Adipocyte (in vitro differentiated cells): ENCODE data around the gene SLC8A1.

Experiments
- DNase-seq: peaks from one replicate; pipeline ENCODE4 v3.0.0-alpha.2; 2015; ENCODE audit warnings: low read depth
- H3K27me3 ChIP-seq: replicated peaks from 2 replicates; pipeline ENCODE4 v1.7.0; 2013; ENCODE audit warnings: mild to moderate bottlenecking, low read length, moderate library complexity; ENCODE audit not compliant: control insufficient read depth, insufficient read depth
- H3K36me3 ChIP-seq: 2 replicates; pipeline ENCODE4 v1.7.0; 2013; ENCODE audit warnings: low read length, mild to moderate bottlenecking, moderate library complexity; ENCODE audit not compliant: control insufficient read depth, insufficient read depth, severe bottlenecking
- H3K4me1 ChIP-seq: 2 replicates; pipeline ENCODE4 v1.7.0; 2013; ENCODE audit warnings: mild to moderate bottlenecking, low read length, moderate library complexity; ENCODE audit not compliant: control insufficient read depth, insufficient read depth
- H3K4me3 ChIP-seq: 2 replicates; pipeline ENCODE4 v1.7.0; 2013; ENCODE audit warnings: mild to moderate bottlenecking, low read length, moderate library complexity
- H3K9ac ChIP-seq: 2 replicates; pipeline ENCODE4 v1.7.0; 2013; ENCODE audit warnings: mild to moderate bottlenecking, low read length, moderate library complexity
- H3K9me3 ChIP-seq: 2 replicates; pipeline ENCODE4 v1.7.0; 2013; ENCODE audit warnings: mild to moderate bottlenecking, low read length, moderate library complexity; ENCODE audit not compliant: control insufficient read depth

The SLC8A1 gene

DNA sequence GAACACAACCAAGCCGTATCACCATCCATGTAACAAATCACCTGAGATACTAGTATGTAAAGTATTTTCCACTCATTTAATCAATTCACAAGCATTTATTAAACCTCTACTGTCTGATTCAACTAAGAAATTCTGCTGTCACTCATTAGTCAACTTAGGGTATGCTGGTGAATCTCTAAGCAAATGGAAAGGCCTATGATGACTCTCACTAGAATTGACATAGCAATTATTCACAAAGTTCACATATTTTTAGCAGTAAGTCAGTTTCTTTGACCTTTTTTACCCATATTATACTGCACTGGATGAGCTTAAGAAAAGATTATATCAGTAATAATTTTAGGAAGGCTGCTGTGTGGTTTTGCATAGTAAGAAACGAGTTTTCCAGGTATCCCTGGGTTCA is 130.1 kb downstream of the SLC8A1 start:
- no peaks in the 10 kb centered on the region for H3K27me3 ChIP-seq
- no peaks in the 10 kb centered on the region for H3K9me3 ChIP-seq
- no peak overlapping the region for H3K4me3 ChIP-seq
- peaks cover 31% of the 10 kb centered on the region for H3K4me1 ChIP-seq
- no peaks in the 10 kb centered on the region for H3K36me3 ChIP-seq
- H3K9ac ChIP-seq = no peak overlapping the region
- no peak for DNase-seq

DNA sequence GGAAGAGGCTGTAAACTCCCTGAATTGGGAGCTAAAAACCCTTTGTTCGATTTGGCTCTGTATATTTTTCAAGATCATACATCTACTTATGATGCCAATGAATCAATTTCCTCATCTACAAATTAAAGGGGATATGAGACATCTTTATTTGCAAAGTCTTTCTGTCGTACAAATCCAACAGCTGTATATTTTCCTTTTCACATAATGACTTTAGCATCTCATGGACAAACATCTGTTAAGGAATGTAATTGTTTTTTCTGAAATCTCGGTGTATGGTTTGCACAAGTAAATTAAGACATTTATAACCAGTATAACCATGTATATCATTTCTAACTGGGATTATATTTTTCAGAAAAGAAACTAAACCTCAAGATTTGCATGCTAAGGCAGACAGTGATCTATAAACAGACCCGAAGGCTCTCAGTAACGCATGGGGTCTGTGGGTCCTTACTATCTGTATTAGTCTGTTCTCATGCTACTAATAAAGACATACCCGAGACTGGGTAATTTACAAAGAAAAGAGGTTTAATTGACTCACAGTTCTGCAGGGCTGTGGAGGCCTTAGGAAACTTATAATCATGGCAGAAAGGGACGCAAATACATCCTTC is 130.8 kb downstream of the SLC8A1 start:
- Histone ChIP-seq H3K4me3 (no peak overlapping the region), H3K9ac (no peak overlapping the region), H3K27me3 (no peaks in the 10 kb centered on the region), H3K36me3 (no peaks in the 10 kb centered on the region), H3K4me1 (peaks cover 31% of the 10 kb centered on the region), H3K9me3 (no peaks in the 10 kb centered on the region)
- DNase-seq = no peak

DNA sequence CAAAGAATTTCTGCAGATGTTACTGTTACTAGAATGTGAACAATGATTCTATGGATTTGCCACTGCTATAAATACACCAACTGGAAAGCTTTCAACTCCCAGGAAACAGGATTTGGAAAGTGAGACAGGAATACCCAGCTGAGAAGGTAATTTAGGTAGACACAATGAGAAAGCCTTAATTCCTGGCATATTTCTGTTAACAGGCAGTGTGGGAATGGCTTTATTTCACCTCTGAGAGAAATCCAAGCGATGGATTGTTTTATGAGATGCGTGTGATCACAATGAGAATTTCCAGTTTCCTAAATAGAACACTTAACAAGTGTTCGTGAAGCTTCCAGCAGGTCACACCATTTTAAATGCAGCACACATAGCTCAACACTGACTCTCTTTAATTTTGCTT is 133.0 kb downstream of the SLC8A1 start:
- no peaks in the 10 kb centered on the region for H3K27me3 ChIP-seq
- peaks cover 9% of the 10 kb centered on the region for H3K9me3 ChIP-seq
- H3K9ac ChIP-seq = no peak overlapping the region
- DNase-seq = no peak
- no peaks in the 10 kb centered on the region for H3K36me3 ChIP-seq
- peaks cover 35% of the 10 kb centered on the region for H3K4me1 ChIP-seq
- H3K4me3 ChIP-seq = no peak overlapping the region

DNA sequence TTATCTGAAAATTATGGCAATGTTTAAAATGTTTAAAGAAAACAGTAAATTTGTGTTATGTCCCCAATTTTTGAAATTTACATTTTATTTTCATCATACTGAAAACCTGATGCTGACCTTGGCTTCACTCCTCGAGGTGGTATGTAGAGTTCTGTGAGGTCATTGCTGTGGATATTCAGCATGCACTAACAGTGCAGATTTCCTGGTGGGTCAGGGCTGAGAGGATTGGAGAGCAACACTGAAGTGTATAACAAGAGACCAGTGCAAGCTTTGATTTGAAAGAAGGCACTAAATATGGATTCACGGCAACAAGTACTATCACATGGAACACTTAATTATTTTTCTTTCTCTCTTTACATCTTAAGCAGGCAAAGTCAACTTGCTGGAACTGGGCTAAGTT is 134.1 kb downstream of the SLC8A1 start:
- no peak for DNase-seq

DNA sequence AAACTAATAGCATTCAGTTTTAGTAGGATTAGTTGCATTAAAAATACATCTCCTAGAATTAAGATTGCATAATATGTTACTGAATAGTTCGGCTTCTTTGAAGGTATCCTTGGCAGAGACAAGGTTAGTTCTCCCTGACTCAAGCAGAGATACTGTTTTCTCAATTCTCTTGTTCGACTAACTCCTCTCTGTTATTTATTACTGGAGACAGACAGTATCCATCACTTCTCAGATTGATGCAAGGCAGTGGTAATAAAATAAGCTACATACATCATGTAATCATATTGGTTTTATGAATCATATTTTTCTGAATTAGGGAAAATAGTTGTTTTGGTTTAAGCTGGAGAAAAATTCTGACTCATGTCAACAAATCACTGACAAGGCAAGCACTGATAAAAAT is 134.8 kb downstream of the SLC8A1 start:
- DNase-seq = peak; percentile 23
- Histone ChIP-seq H3K36me3 (no peaks in the 10 kb centered on the region), H3K9me3 (peaks cover 9% of the 10 kb centered on the region)

More for the DNA sequence above, 134.1 kb downstream of the SLC8A1 start:
- peaks cover 9% of the 10 kb centered on the region for H3K9me3 ChIP-seq
- H3K27me3 ChIP-seq = no peaks in the 10 kb centered on the region
- H3K4me3 ChIP-seq = no peak overlapping the region
- H3K36me3 ChIP-seq = no peaks in the 10 kb centered on the region
- H3K4me1 ChIP-seq = peaks cover 35% of the 10 kb centered on the region
- H3K9ac ChIP-seq = no peak overlapping the region

DNA sequence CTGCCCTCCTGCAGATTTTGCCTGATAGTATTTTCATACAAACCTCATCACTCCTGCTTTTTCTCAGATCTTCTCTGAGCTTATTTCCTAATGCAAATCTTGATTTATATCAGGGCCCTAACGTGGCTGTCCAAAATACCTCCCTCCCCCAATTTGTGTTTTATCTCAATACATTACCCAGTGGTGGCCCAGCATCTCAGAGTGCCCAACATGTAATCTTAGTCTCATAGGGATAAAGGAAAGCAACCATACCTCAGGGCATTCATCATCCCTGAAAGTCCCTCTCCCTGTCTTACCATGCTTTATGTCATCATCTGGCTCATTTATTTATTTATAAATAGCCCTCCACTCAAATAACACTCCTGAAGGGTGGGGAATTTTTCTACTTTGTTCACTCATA is 135.3 kb downstream of the SLC8A1 start:
- no peak overlapping the region for H3K4me3 ChIP-seq
- H3K4me1 ChIP-seq = peaks cover 31% of the 10 kb centered on the region
- no peaks in the 10 kb centered on the region for H3K36me3 ChIP-seq
- H3K9me3 ChIP-seq = peaks cover 9% of the 10 kb centered on the region
- no peaks in the 10 kb centered on the region for H3K27me3 ChIP-seq
- no peak overlapping the region for H3K9ac ChIP-seq
- peak; percentile 3 for DNase-seq

More for the DNA sequence above, 134.8 kb downstream of the SLC8A1 start:
- H3K9ac ChIP-seq = no peak overlapping the region
- H3K27me3 ChIP-seq = no peaks in the 10 kb centered on the region
- peaks cover 35% of the 10 kb centered on the region for H3K4me1 ChIP-seq
- H3K4me3 ChIP-seq = no peak overlapping the region

DNA sequence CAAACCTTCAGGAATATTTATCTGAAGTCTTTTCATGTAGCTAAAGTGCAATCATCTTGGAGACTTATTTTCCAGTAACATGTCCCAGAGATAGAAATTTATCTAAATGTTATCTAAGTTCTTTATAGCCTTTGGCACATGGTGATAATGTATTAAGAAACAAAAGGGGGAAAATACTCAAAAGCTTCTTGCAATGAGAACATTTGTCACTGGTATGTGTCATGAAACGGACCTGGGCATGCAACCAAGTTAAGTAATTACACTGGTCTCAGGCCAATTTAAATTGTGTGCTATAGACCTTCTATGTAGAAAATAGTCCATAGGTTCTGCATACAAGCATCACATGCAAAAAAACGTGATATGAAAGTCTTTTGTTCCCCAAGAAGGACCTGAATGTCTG is 136.2 kb downstream of the SLC8A1 start:
- peak; percentile 57 for DNase-seq
- Histone ChIP-seq H3K4me3 (no peak overlapping the region), H3K4me1 (peaks cover 31% of the 10 kb centered on the region), H3K36me3 (no peaks in the 10 kb centered on the region), H3K9me3 (peaks cover 9% of the 10 kb centered on the region), H3K27me3 (no peaks in the 10 kb centered on the region), H3K9ac (no peak overlapping the region)

DNA sequence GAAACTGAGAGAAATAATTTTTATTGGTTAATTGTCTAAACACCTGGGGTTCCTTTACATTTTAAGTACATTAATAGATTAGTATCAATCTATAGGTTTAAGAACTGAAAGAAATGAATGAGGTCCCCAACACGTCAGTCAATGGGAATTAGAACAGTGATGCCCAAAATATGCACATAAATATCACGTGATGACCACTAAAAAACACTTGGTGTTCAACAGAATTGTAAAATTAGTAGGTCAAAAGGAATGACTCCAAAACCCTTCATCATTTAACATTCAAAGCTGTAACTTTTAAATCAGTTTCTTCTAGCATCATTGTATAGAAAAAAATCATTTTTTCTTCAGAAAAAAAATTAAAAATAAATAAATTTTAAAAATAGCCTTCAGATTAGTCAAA is 140.9 kb downstream of the SLC8A1 start:
- Histone ChIP-seq H3K36me3 (no peaks in the 10 kb centered on the region), H3K4me3 (no peak overlapping the region), H3K27me3 (no peaks in the 10 kb centered on the region), H3K4me1 (peaks cover 17% of the 10 kb centered on the region), H3K9me3 (peaks cover 9% of the 10 kb centered on the region), H3K9ac (no peak overlapping the region)
- no peak for DNase-seq

DNA sequence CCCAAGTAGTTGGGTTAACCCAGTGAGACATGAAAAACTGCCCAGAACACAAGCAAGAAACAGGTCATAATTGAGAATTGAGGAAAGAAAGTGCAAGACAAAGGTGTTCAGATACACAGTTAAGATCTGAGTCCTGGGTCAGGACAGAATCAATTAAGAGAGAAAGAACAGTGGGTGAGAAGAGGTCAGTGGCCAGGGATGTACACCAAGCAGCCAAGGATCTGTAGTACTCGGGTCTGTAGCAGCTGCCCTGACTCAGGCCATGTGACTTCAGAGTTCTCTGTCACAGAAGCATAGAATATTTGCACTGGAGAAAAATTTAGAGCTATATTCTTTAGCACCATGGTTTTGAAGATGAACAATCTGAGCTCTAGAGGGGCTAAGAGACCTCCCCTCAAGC is 141.6 kb downstream of the SLC8A1 start:
- no peak for DNase-seq
- H3K36me3 ChIP-seq = no peaks in the 10 kb centered on the region
- no peak overlapping the region for H3K9ac ChIP-seq

DNA sequence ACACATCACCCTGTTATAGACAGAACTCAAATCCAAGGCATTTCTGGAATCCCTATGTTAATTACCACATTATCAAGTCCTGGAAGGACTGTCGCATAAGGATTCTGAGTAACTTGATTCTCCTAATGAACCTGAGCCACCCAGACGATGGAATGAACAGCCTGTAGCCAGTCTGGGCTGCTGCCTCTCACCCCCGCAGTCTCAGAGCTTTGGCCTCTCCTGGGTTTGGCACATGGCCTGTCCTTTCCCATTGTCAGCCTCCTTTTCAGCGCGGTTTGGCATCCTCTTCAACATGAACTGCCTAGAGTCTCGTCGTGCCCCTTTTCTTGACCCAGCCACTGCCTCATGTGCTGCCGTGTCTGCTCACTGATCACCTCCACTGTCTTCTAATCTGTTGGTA is 147.6 kb downstream of the SLC8A1 start:
- H3K27me3 ChIP-seq = no peaks in the 10 kb centered on the region
- H3K4me3 ChIP-seq = no peak overlapping the region
- H3K9ac ChIP-seq = no peak overlapping the region
- H3K9me3 ChIP-seq = no peaks in the 10 kb centered on the region
- DNase-seq = no peak
- no peaks in the 10 kb centered on the region for H3K36me3 ChIP-seq
- H3K4me1 ChIP-seq = peaks cover 6% of the 10 kb centered on the region

More for the DNA sequence above, 141.6 kb downstream of the SLC8A1 start:
- H3K9me3 ChIP-seq = peaks cover 9% of the 10 kb centered on the region
- H3K4me1 ChIP-seq = peaks cover 10% of the 10 kb centered on the region
- H3K4me3 ChIP-seq = no peak overlapping the region
- no peaks in the 10 kb centered on the region for H3K27me3 ChIP-seq

DNA sequence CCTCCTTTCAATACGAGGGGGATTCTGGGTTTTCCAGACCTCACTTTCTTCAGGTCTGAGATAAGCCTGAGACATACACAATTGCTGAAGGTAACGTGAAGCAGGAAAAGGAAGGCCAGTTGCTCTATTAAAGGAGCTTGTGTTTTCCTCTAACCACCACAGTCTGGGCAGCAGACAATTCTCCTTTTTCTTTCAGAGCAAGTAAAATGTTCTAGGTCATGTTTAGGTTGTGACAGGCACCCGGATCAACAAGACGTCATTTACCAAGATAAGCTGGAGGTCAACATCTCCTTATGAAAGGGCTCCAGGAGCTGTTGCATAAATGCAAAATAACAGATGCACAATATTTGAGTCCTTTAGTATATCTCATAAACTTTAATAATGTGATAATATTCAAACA is 148.1 kb downstream of the SLC8A1 start:
- DNase-seq = no peak

DNA sequence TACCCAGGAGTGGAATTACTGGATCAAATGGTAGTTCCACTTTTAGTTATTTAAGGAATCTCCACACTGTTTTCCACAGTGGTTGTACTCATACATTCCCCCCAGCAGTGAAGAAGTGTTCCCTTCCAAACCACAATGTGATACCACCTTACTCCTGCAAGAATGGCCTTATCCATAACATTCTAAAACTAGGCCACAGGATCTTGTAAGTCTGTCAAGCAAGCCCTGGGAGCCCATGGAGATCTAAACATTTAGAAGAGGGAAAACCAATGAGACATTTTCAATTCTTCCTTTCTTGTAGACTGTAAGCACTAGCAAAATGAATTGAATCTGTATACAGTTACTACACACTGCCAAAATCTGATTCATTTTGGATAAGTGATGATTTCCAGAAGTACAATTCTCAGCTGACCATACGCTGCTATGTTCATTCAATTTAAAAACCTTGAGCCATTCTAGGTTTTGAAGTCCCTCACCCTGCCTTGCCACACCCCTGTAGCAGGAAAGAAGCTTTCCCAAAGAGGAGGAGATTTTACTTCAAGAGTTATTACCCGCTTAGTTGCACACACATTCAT is 149.1 kb downstream of the SLC8A1 start:
- Histone ChIP-seq H3K9ac (no peak overlapping the region), H3K4me1 (no peaks in the 10 kb centered on the region), H3K36me3 (no peaks in the 10 kb centered on the region), H3K27me3 (no peaks in the 10 kb centered on the region), H3K9me3 (no peaks in the 10 kb centered on the region), H3K4me3 (no peak overlapping the region)
- DNase-seq = no peak

More for the DNA sequence above, 148.1 kb downstream of the SLC8A1 start:
- peaks cover 3% of the 10 kb centered on the region for H3K4me1 ChIP-seq
- no peaks in the 10 kb centered on the region for H3K9me3 ChIP-seq
- H3K36me3 ChIP-seq = no peaks in the 10 kb centered on the region
- no peak overlapping the region for H3K9ac ChIP-seq
- H3K4me3 ChIP-seq = no peak overlapping the region
- H3K27me3 ChIP-seq = no peaks in the 10 kb centered on the region
